NT2/D1 (cell line): ENCODE measurements around the gene WDR70.

ENCODE experiments used
- SUZ12 ChIP-seq: IDR thresholded peaks from 2 replicates; pipeline ENCODE4 v1.6.1; 2011; ENCODE audit not compliant: insufficient read length, insufficient read depth; ENCODE audit errors: extremely low read depth
- YY1 ChIP-seq: IDR thresholded peaks from 2 replicates; pipeline ENCODE4 v1.6.1; 2011; ENCODE audit not compliant: insufficient read length, insufficient read depth
- ZNF274 ChIP-seq: IDR thresholded peaks from 2 replicates; pipeline ENCODE4 v1.6.1; 2011; ENCODE audit warnings: mild to moderate bottlenecking, low read depth, low read length

- TF ChIP-seq ZNF274 (no peak), SUZ12 (no peak), YY1 (no peak)
Measured at GRCh38 chr5:37683072-37683471, 304.0 kb downstream of the WDR70 start.
